SW 1271 (cell line): ENCODE data around the gene GJA4.

Experiments
- DNase-seq, 2 experiments: peaks; one replicate each; lab custom pipeline; 2025; lab: John Stamatoyannopoulos, UW

GJA4 gene

DNA sequence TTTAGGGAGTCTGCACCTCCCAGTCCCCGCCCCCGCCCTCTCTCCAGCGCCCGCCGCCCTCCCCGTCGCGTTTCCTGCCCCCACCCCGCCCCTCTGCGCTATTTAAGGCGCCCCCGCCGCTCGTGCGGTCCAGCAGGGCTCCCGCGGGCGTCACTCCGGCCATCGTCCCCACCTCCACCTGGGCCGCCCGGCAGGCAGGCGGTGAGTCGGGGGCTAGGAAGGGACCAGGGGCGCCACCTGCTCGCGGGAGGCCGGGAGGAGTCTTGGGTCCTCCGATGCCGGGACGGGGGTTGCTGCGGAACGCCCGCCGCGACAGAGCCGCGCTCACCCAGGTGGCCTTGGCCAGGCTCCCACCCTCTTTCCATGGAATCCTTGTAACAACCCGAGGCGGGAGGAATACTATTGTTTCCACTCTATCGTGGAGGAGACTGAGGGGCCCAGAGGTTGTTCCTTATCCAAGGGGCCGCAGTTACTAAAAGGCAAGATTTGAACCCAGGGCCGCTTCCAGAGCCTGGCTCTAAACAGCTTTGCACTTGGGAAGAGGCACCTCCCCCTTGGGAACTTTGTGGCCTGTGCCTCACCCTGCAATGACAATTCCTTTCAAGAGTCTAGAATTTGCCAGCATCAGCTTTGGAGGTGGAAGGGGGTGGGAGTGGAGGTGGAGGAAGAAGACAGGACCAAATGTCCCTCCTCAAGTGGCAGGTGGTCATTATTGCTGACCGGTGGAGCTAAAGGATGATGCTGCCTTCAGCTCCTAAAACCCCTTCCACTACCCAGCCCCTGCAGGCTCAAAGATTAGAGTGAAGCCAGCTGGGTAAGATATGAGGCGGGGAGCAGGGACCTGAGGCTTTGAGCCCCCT is at the start of gene GJA4:
Gene GJA4 (plus strand): TSS at position 132 of the 860 bp plus-strand sequence. CDS start 1,215 bp downstream, outside the sequence.
- no peak for DNase-seq

DNA sequence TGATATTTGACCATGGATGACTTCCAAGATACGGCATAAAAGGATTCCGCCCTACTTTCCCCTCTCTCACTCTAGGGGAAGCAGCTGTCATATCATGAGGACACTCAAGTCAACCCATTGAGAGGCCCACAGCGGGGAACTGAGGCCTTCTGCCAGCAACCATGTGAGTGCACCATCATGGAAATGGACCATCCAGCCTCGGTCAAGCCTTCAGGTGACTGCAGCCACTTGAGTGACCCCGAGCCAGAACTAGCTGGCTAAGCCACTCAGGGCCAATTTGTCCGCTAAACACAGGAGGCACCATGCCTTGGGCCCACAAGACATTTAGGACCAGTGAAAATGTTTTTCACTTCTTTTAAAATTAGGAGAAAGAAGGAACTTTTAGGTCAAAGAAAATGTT is 49.0 kb upstream of the GJA4 start:
- no peak for DNase-seq

DNA sequence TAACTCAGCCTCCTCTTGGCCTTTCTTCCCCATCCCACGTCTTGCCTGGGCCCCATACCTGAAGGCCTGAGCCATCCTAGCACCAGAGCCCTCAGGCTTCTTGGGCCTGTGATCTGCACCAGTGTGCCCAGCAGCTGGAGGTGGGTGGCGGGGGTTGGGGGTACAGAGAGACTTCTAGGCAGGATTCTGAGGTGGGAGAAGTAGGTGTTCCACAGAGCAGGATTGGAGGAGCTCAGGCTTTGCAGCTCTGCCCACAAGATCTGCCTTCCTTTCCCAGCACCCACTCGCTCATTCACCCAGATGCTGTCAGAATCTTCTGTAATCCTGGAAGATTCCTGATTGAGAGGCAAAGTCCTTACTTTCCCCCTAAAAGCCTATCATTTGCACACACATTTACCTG is 47.9 kb upstream of the GJA4 start:
- DNase-seq: no peak

DNA sequence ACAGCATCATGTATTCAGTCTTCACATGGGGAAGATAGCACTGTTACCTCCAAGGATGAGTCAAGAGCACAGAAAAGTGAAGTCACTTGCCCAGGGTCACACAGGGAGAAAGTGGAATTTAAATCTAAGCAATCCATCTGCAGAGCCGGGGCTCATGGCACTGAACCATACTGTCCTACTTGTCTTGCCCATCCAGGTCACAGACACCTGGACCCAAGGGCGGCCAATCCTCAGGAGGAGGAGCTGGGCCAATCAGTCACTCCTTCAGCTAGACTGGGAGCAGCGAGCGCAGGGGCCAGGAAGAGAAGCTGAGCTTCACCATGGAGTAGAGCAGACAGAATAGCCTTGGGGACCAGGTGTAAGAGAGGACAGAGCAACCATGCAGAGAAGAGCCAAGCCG is 47.1 kb upstream of the GJA4 start:
- no peak for DNase-seq

DNA sequence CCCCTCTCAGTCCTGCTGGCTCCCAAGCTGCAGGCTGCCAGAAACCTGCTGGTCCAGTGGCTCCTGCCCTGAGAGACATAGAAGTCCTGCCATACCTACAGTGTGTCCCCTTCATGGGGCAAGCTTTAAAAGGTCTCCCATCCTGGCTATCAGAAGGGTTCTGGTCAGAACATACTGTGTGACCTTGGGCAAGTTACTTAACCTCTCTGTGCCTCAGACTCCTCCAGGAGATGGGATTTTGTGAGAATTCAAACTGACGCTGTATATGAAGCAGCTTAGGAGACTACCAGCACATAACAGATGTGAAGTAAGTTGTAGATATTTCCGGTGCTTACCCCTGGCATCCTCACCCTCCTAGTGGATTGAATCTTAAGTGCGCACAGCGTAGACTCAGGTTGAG is 46.7 kb upstream of the GJA4 start:
- no peak for DNase-seq

DNA sequence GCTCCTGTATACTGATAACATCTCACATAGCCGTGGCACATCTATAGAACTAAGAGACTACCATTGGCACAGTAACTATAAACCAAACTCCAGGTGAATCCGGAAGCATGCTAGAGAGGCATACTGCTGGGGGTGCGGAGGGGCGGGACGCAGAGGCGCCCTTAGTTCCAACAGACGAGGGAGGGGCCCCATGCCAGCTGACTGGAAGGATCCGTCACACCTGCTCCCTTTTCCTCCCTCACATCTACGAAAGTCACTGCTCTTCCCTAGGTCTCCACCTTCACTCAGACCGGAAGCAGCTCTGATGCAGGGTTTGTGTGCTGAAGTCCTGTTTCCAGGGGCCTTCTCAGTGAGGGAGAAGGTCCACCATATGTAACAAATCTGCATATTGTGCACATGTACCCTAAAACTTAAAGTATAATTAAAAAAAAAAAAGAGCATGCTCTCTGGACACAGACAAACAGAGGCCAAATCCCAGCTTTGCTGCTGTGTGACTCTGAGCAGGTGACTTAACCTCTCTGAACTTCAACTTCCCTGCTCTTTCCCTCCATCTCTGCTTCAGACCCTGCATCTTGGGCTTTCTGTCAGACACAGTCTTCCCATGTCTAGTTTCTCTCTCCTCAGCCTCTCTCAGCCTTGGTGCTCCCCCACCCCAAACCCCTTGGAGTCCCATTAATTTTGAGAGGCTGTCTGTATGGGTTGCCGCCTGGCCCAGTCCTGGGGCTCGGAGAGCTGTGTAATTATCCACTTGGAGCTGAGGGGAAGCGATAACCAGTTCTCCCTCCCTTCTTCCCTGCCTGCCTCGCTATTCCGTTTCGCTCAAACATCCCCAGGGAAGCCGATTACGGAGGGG is 45.8 kb upstream of the GJA4 start:
- DNase-seq: no peak

DNA sequence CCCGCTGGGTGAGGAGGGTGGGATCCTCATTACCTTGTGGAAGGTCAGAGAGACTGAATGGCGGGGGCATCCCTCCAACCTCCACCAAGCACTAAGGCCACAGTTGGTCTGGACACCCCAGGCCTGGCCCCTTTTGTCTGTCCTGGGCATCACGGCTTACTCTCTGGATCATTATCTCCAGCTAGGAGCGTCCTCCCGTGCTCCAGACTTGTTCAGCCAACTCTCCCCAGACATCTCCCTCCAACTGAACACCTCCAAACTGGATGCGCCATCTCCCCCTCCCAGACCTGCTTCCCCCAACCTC is 45.2 kb upstream of the GJA4 start:
- DNase-seq: no peak

DNA sequence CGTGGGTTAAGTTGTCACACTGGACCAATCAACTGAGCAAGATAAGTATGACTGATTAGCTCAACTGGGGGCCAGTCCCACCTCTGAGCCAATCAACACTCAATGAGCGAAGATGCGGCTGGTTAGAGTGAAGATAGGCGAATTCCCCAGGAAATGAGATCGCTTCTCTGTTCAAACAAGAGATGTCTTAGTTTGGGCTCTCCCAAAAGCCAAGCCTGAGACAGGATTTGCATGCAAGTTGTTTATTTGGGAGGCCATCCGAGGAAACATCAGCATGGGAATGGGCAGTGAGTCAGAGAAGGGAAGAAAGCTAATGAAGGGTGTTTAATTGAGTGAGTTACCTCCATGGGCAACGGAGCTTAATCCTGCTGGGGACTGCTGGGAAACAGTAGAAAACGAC is 42.8 kb upstream of the GJA4 start:
- no peak for DNase-seq

DNA sequence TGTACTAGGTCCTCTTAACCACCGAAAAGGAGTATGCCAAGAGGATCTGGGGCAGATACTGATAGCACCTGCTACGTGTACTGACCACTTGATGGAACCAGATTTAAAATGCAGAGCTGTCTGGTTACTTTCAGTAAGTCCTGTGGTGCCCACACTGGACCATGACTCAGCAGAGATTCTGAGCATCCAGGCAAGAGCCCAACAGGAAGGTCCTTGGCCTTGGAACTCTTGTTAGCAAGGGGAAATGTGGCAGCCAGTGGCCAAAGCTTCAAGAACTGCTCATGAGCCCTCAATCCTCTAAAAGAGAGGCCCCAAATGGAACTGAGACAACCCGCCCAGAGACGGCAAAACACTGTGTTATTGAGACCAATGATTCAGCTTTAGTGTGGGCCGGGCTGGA is 42.2 kb upstream of the GJA4 start:
- DNase-seq: no peak

DNA sequence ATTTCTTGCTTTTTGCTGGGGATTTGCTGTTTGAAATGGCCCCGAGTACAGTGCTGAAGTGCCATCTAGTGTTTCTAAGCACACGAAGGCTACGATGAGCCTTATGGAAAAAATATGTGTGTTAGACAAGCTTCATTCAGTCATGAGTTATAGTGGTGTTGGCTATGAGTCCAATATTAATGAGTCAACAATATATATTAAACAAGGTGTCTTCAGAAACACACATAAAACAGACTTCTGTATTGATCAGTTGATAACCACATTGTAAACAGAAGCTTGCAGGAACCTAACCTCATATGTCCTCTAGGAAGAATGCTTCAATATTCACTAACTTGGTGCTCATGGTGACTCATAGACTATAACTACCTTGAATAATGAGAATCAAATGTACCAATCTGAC is 39.6 kb upstream of the GJA4 start:
- no peak for DNase-seq

DNA sequence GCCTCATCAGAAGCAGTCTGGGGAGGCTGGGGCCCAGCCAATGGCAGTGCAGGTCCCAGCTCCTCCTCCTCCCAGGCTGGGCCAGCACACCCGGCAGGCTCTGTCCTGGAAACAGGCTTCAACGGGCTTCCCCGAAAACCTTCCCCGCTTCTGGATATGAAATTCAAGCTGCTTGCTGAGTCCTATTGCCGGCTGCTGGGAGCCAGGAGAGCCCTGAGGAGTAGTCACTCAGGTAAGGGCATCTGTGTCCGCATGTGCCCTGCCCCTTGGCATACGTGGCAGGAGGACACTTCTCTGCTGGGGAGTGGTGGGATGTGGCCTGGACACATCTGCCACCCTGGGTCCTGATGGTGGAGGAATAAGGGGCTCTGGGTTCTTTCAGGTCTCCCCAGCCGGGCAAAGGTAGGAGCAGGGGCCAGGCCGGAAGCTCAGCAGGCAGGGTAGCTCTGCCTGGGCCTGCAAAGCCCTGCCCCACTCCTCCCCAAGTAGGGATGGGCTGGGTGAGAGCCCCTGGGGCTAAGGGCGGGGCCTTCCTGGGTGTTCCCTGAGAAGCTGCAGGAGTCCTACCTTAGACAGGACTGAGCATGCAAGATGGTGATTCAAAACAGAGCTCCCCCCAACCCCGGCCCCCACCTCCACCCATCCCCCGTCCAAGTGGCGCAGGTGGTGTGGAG is 37.7 kb upstream of the GJA4 start, which contains the start of gene GJB5:
Gene GJB5 (plus strand): TSS at position 84 of the 674 bp plus-strand sequence. CDS start 2,284 bp downstream, outside the sequence.
- no peak for DNase-seq

DNA sequence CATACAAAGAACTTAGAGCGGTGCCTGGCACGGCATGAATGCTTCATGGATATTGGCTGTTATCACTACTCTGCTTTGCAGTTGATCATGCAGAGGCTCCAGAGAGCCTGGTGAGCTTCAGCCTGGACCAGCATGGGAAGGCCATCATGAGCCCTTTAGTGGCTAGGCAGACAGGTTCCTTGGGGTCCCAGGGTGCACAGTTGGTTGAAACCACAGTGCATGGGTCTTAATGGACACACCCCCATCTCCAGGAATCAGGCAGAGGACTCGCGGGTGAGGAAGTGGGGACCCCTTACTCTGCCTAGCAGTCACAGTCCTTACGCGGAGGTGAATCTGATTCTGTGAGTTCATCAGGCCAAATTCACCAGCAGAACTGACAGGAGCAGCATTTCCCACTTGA is 36.8 kb upstream of the GJA4 start:
- DNase-seq: no peak

DNA sequence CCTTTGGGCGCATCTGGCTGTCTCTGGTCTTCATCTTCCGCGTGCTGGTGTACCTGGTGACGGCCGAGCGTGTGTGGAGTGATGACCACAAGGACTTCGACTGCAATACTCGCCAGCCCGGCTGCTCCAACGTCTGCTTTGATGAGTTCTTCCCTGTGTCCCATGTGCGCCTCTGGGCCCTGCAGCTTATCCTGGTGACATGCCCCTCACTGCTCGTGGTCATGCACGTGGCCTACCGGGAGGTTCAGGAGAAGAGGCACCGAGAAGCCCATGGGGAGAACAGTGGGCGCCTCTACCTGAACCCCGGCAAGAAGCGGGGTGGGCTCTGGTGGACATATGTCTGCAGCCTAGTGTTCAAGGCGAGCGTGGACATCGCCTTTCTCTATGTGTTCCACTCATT is 35.4 kb upstream of the GJA4 start:
- DNase-seq: no peak

DNA sequence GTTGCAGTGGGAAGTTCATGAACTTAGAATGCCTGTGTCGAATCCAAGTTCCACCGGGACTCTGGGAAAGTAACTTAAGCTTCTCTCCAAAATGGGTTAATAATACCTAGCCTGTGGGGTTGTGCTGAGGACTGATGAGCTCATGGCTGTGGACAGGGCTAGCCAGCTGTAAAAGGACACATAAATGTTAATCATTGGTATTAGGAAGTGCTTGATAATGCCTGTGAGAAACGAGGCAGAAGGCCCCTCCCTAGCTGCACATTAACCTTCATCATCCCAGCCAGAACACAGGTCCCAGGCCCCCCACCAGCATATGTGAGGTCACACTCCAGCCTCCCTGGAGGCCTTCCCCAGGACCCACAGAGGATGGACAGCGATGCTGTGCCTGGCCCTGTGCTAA is 34.0 kb upstream of the GJA4 start:
- no peak for DNase-seq

DNA sequence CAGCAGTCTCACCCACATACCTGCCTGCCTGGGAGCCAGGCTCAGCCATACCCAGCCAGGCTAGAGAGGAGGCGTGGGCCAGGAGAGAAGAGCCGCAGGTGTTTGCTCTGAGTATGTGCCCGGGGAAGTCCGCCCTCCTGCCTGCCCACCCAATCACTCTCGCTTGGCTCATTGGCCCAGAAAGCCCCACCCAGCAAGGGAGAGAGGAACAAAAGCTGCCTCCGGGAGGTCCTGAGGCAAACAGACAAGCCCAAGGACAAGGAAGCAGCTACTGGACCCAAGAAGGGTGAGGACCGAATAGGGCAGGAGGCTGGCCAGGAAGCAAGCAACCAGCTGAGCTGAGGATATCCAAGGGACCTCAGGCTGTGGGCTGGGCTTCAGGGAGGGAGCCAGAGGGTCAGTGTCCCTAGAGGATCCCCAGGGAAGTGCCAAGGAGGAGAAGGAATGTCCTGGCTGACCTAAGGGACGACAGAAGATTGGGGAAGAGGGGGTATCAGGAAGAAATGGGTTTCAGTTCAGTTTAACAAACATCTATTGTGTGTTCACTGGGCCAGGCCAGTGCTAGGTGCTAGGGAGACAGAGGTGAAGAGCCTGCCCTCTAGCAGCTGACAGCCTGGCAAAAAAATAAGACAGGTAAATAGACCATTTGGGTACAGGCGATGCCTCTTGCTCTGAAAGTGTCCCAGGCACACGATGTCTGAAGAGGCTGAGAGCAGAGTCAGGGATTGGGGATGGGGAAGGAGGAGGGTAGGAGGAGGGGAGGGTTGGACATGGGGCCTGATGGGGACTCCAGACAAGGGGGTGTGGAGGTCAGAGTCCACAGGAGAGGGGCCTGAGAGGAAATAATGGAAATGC is 33.1 kb upstream of the GJA4 start, which contains the start of gene GJB4:
Gene GJB4 (plus strand): TSS at position 238 of the 855 bp plus-strand sequence. CDS start 1,515 bp downstream, outside the sequence.
- peak in 1 of 2 experiments; percentile 6 for DNase-seq

DNA sequence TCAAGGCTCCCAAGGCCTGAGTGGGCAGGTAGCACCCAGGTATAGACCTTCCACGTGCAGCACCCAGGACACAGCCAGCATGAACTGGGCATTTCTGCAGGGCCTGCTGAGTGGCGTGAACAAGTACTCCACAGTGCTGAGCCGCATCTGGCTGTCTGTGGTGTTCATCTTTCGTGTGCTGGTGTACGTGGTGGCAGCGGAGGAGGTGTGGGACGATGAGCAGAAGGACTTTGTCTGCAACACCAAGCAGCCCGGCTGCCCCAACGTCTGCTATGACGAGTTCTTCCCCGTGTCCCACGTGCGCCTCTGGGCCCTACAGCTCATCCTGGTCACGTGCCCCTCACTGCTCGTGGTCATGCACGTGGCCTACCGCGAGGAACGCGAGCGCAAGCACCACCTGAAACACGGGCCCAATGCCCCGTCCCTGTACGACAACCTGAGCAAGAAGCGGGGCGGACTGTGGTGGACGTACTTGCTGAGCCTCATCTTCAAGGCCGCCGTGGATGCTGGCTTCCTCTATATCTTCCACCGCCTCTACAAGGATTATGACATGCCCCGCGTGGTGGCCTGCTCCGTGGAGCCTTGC is 31.5 kb upstream of the GJA4 start:
- no peak for DNase-seq

DNA sequence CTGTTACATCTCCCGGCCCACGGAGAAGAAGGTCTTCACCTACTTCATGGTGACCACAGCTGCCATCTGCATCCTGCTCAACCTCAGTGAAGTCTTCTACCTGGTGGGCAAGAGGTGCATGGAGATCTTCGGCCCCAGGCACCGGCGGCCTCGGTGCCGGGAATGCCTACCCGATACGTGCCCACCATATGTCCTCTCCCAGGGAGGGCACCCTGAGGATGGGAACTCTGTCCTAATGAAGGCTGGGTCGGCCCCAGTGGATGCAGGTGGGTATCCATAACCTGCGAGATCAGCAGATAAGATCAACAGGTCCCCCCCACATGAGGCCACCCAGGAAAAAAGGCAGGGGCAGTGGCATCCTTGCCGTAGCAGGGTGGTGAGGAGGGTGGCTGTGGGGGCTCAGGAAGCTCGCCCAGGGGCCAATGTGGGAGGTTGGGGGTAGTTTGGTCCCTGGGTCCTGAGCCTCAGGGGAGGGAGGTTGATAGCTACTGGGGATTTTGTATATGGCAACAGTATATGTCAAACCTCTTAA is 31.0 kb upstream of the GJA4 start:
- no peak for DNase-seq

DNA sequence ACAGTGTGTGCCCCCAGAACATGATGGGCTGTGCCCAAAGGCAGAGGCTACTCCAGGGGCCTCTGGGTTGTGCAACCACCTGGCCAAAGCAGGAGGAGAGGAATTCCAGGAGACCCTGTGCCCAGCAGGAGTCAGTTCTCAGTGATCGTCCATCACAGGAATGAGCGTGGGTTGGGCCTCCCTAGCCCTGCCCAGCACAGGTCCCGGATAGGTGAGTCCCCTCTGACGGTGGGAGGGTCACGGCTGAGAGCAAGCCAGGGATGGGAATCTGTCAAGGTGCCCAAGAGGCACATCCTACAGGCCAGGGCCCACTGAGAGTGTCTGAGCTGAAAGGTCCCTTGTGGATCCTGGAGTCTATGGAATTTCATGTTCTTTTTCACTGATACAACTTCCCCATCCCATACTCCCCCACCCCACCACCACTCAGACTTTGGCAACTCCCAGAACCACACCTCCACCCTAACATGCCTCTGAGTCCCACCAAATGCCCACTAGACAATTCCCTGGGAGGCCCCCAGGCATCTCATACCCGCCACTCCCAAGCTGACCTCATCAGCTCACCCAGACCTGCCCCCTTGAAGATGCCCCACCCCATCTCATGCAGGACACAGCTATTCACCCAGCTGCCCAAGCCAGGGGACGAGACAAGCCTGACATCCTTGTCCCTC is 30.2 kb upstream of the GJA4 start:
- DNase-seq: peak in 1 of 2 experiments; percentile 25

DNA sequence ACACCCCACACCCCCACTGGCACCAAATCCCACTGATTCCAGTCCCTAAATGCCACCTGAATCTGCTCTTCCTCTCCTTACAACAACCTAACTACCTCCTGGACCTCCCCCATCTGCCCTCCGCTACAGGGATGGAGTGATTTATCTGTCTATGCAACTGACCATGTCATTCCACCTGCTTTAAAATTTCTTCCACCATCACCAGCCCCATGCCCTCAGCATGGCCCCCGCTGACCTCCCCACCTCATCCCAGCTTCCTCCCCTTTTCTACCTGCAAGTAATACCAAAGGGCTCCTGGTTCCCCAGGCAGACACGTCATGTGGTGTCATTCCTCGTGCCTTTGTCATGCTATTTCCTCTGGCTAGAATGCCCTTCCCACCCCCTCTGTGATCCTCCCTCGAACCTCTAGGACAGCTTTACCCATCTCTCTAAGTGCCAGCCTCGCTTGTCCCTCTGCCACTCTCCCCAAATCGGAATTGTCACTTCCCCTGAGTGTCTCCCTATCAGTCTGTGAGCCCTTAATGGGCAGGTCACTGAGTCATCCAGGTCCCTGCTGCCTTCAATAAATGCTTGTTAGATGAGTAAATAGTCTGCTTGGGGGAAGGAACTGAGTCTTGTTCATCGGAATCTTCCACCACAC is 29.5 kb upstream of the GJA4 start:
- peak; percentile 70 to 88 for DNase-seq

DNA sequence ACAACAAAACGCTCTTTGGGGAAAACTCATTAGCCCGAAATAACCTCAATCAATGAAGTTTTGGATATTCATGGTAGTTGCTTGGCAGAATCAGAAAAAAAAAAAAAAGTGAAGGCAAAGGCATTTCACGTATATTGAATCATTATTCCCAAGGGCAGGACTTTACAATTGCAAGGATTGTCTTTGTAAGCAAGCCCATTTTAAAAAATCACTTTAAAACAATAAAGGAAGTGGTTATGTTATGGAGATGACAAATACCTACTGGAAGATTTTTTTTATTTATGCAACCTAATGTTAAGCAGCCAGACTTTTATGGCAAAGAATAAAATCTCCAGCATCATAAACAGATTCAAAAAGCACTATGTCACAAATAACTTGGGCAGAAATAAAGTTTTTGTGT is 23.9 kb upstream of the GJA4 start:
- no peak for DNase-seq
